ENCODE results near the gene DHX57. TPM values are rescaled to one million over a fixed set of nuclear protein-coding genes. Genes with fewer than 3 reads are reported as not detected.

The DHX57 gene
- total RNA-seq, 2 donors from 2014 or later = 14.0 to 18.6 TPM

DNA sequence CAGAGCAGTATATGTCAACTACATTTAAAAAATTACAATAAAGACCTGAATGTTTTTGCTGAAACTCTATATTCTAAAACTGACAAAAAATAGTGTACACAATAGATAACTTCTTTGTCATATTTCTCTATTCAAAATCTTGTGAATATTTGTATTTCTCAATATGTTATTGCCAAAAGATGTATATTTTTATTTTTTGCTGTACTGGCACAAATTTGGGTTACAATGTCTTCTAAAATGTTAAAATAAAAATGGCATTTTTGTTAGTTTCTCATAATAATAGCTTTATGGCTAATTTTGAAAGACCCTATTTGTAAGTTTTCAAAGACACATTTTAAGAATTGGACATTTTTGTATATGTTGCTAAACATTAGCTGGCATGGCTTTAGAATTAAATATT, 13.3 kb upstream of the DHX57 start:
- no peaks in the 10 kb centered on the region for H3K27me3 Mint-ChIP-seq
- no peak for ATAC-seq (replicated peaks)

DNA sequence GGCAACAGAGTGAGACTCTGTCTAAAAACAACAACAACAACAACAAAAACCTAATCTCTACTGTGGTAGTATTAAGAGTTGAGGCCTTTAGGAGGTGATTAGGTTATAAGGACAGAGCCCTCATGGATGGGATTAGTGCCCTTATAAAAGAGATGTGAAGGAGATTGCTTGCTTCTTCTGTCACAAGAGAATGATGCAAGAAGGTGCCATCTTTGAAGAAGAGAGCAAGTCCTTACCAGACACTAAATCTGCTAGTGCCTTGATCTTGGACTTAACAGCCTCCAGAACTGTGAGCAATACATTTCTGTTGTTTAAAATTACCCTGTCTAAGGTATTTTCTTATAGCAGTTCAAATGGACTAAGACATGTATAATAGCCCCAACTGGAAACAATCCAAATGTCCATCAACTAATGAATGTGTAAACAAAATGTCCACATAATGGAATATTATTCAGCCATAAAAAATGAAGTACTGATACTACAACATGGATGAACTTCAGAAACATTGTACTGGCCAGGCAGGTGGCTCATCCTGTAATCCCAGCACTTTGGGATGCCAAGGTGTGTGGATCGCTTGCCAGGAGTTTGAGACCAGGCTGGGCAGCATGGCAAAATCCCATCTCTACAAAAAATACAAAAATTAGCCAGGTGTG, 12.3 kb upstream of the DHX57 start:
- Mint-ChIP-seq H3K4me1 (no peaks in the 10 kb centered on the region), H3K27ac (no peak overlapping the region), H3K36me3 (ENCODE audit: low read depth) (no peaks in the 10 kb centered on the region), H3K27me3 (no peaks in the 10 kb centered on the region), H3K9me3 (no peaks in the 10 kb centered on the region), H3K4me3 (no peak overlapping the region)
- ATAC-seq (replicated peaks) = no peak

More for the DNA sequence above, 13.3 kb upstream of the DHX57 start:
- Mint-ChIP-seq H3K4me1 (no peaks in the 10 kb centered on the region), H3K27ac (no peak overlapping the region), H3K4me3 (no peak overlapping the region), H3K36me3 (ENCODE audit: low read depth) (no peaks in the 10 kb centered on the region), H3K9me3 (no peaks in the 10 kb centered on the region)

DNA sequence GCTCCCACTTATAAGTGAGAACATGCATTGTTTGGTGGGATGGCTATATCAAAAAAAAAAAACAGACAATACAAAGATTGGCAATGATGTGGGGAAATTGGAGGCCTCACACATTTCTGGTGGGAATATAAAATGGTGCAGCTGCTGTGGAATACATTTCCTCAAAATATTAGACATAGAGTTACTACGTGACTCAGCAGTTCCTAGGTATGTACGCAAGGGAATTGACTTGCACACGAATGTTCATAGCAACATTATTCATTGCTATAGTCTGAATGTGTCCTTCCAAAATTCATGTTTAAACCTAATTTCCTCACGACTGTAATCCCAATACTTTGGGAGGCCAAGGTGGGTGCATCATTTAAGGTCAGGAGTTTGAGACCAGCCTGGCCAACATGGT, 11.6 kb upstream of the DHX57 start:
- Mint-ChIP-seq H3K36me3 (ENCODE audit: low read depth) (no peaks in the 10 kb centered on the region), H3K4me3 (no peak overlapping the region), H3K9me3 (no peaks in the 10 kb centered on the region), H3K27ac (no peak overlapping the region), H3K27me3 (no peaks in the 10 kb centered on the region), H3K4me1 (no peaks in the 10 kb centered on the region)
- ATAC-seq (replicated peaks) = no peak

DNA sequence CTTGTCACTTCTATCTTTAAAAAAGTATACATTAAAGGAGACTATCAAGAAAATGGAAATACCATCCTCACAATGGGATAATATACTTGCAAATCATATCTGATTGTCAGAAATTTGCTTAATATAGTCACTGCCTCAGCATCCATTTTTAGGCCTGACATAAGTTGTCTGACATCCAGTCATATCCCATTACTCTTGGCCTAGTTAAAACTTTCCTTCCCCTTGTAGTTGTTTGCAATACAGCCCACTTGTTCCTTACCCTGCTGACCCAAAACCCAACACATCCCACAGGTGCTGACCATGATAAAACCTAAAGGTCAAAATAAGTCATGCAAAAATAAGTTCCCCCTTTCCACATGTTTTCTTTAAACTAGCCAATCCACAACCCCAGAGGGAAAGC, 10.3 kb upstream of the DHX57 start:
- H3K27me3 Mint-ChIP-seq = no peaks in the 10 kb centered on the region
- no peak overlapping the region for H3K27ac Mint-ChIP-seq
- ATAC-seq (replicated peaks) = no peak
- no peaks in the 10 kb centered on the region for H3K4me1 Mint-ChIP-seq
- no peak overlapping the region for H3K4me3 Mint-ChIP-seq
- H3K9me3 Mint-ChIP-seq = no peaks in the 10 kb centered on the region
- no peaks in the 10 kb centered on the region for H3K36me3 Mint-ChIP-seq (ENCODE audit: low read depth)

DNA sequence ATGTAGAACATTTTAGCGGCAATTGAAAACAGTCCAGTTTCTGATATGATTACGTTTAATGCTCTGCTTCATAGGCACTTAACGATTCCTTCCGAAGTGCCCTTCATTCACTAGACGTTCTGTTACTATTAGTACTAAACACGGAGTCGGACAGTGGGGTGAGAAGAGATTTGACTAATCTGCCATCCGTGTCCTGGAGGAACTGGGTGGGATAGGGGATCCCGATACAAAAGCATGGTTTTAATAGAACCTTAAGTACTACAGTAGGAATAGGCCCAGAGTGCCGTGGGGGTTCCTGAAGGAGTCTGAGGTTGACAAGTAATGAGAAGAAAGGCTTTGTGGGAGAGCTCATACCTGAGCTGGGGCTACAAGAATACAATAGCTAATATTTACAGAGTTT, 673 bp upstream of the DHX57 start:
- no peak for ATAC-seq (replicated peaks)
- Mint-ChIP-seq H3K9me3 (peaks cover 2% of the 10 kb centered on the region), H3K27me3 (no peaks in the 10 kb centered on the region)

DNA sequence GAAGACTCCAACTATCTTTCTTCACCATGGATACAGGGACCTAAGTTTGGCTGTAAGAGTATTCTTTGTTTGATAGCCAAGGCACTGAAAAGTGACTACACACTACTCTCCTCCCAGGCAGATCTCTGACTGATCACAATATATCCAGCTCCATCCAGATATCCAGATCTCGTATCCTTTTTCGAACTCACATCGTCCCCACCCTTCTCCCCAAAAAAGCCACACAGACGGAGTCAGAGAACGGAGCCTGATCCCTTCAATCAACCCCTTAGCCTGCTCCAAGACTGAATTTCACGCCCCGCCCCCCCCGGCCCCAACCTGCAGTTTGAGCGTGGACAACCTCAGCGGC, 533 bp downstream of the DHX57 start:
- no peak for ATAC-seq (replicated peaks)
- Mint-ChIP-seq H3K4me1 (peaks cover 13% of the 10 kb centered on the region), H3K4me3 (peak overlapping the region; percentile 97), H3K27me3 (no peaks in the 10 kb centered on the region), H3K36me3 (ENCODE audit: low read depth) (no peaks in the 10 kb centered on the region), H3K27ac (peak overlapping the region; percentile 97), H3K9me3 (peaks cover 5% of the 10 kb centered on the region)

More for the DNA sequence above, 673 bp upstream of the DHX57 start:
- peaks cover 13% of the 10 kb centered on the region for H3K4me1 Mint-ChIP-seq
- H3K27ac Mint-ChIP-seq = peak overlapping the region; percentile 97
- H3K36me3 Mint-ChIP-seq (ENCODE audit: low read depth) = no peaks in the 10 kb centered on the region
- peak overlapping the region; percentile 97 for H3K4me3 Mint-ChIP-seq

DNA sequence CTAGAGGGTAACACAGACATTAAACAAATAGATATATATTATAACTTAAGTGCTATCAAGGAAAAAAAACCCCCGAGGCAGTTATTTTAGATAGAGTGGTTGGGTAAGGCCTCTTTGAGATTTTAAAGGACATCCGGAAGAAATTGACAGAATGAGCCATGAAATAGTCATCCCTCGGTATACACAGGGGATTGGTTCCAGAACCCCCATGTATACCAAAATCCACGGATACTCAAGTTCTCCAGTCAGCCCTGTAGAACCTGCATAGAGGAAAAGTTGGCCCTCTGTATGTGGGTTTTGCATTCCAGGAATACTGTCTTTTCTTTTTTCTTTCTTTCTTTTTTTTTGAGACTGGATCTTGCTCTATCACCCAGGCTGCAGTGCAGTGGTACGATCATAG, 2.0 kb downstream of the DHX57 start:
- Mint-ChIP-seq H3K36me3 (ENCODE audit: low read depth) (no peaks in the 10 kb centered on the region), H3K27ac (no peak overlapping the region), H3K4me1 (peaks cover 17% of the 10 kb centered on the region), H3K9me3 (peaks cover 9% of the 10 kb centered on the region), H3K4me3 (no peak overlapping the region), H3K27me3 (no peaks in the 10 kb centered on the region)
- no peak for ATAC-seq (replicated peaks)

DNA sequence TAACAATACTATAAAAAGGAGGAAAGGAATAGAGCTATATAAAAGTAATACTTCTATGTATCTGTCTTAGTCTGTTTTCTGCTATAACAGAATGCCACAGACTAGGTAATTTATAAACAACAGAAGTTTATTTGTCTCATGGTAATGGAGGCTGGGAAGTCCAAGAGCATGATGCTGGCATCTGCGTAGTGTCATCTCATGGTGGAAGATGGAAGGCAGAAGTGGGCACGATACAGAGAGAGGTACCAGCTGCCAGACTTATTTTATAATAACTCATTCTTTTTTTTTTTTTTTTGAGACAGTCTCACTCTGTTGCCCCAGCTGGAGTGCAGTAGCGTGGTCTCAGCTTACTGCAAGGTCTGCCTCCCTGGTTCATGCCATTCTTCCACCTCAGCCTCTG, 4.3 kb downstream of the DHX57 start:
- Mint-ChIP-seq H3K36me3 (ENCODE audit: low read depth) (peaks cover 15% of the 10 kb centered on the region), H3K27me3 (no peaks in the 10 kb centered on the region), H3K27ac (no peak overlapping the region), H3K4me1 (peaks cover 21% of the 10 kb centered on the region), H3K9me3 (peaks cover 9% of the 10 kb centered on the region), H3K4me3 (no peak overlapping the region)
- no peak for ATAC-seq (replicated peaks)

DNA sequence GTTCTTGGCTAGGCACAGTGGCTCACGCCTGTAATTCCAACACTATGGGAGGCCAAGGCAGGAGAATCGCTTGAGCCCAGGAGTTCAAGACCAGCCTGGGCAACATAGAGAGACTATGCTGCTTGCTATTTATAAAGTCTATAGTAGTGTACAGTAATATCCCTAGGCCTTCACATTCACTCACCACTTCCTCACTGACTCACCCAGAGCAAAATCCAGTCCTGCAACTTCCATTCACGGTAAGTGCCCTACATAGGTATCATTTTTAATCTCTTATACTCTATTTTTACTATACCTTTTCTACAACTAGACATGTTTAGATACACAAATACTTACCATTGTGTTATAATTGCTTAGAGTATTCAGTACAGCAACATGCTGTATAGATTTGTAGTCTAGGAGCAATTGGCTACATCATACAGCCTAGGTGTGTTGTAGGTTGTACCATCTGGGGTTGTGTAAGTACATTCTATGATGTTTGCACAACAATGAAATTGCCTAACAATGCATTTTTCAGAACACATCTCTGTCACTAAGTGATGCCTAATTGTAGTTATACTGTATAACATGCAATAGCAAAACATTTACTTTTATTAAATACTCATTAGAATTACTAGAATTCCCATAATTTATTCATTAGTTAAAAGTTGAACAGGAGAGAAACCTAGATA, 8.8 kb downstream of the DHX57 start:
- ATAC-seq (replicated peaks) = peak; percentile 88
- Mint-ChIP-seq H3K4me1 (peaks cover 23% of the 10 kb centered on the region), H3K27me3 (no peaks in the 10 kb centered on the region), H3K4me3 (no peak overlapping the region), H3K9me3 (peaks cover 9% of the 10 kb centered on the region), H3K36me3 (ENCODE audit: low read depth) (peaks cover 43% of the 10 kb centered on the region), H3K27ac (peak overlapping the region; percentile 26)

DNA sequence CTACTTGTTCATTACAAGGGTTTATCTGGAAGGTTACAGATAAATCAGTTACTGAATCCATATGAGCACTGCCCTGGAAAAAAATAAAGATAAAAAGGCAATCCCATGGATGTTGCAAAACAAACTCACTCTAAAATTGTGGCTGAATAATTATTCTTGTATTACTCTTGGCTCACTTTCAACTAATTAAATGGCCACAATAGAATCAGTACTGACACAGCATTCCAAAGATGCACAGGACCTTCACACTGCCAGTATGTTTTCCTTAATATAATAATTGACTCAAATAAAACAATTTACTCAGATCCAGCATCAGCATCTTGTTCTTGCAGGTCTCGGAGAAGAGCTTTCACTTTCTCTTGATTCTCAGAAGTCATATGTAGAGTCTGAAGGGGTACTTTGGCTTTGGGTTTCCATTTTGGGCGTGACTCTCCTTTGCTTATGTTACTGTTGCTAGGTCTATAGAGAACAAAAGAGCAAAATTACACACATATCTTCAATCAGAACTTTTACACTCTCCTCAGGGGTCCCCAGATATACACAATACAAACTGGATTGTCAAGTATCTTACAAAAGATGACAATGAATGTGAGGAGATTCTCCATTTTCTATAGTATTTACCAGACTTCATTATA, 12.6 kb downstream of the DHX57 start:
- peaks cover 73% of the 10 kb centered on the region for H3K36me3 Mint-ChIP-seq (ENCODE audit: low read depth)
- H3K27ac Mint-ChIP-seq = peak overlapping the region; percentile 42
- peak; percentile 54 for ATAC-seq (replicated peaks)
- H3K4me3 Mint-ChIP-seq = peak overlapping the region; percentile 14
- no peaks in the 10 kb centered on the region for H3K9me3 Mint-ChIP-seq
- no peaks in the 10 kb centered on the region for H3K27me3 Mint-ChIP-seq
- H3K4me1 Mint-ChIP-seq = peaks cover 18% of the 10 kb centered on the region

DNA sequence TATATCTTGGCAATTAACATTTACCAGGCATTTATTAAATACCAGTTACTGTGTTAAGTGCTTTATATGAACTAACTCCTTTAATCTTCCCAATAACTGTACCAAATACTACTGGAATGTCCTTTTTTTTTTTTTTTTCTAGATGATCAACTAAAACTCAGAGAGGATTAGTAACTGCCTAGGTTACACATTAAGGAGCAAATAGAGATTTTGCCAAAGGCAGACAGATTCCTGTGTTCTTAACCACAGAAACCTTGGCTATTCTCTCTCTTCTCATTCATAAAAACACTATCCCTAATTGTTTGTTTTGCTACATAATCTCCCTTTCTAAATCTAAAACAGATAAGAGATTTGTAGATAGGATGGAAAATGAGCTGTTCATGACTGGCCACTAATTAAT, 13.3 kb downstream of the DHX57 start:
- no peaks in the 10 kb centered on the region for H3K9me3 Mint-ChIP-seq
- H3K27ac Mint-ChIP-seq = no peak overlapping the region
- H3K4me3 Mint-ChIP-seq = no peak overlapping the region
- no peaks in the 10 kb centered on the region for H3K27me3 Mint-ChIP-seq
- peaks cover 18% of the 10 kb centered on the region for H3K4me1 Mint-ChIP-seq
- peaks cover 74% of the 10 kb centered on the region for H3K36me3 Mint-ChIP-seq (ENCODE audit: low read depth)
- no peak for ATAC-seq (replicated peaks)

DNA sequence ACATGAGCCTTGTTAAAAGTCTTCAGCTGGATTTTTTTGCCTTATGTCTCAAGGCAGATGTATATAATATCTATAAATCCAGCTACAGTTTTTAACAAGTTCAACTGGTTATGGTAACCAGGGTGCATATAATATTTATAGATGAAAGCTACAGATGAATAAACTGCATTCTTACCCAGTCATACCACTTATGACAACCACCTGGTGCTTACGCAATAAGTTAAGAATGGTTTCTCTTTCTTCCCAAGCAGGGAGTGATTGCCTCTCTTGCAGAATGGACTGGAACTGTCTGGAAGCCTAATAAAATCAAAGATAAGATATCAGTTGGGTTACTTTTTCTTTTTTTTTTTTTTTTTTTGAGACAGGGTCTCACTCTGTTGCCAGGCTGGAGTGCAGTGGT, 19.6 kb downstream of the DHX57 start:
- ATAC-seq (replicated peaks) = no peak
- no peak overlapping the region for H3K4me3 Mint-ChIP-seq
- H3K4me1 Mint-ChIP-seq = no peaks in the 10 kb centered on the region
- no peak overlapping the region for H3K27ac Mint-ChIP-seq
- peaks cover 90% of the 10 kb centered on the region for H3K36me3 Mint-ChIP-seq (ENCODE audit: low read depth)
- H3K9me3 Mint-ChIP-seq = no peaks in the 10 kb centered on the region
- H3K27me3 Mint-ChIP-seq = no peaks in the 10 kb centered on the region

DNA sequence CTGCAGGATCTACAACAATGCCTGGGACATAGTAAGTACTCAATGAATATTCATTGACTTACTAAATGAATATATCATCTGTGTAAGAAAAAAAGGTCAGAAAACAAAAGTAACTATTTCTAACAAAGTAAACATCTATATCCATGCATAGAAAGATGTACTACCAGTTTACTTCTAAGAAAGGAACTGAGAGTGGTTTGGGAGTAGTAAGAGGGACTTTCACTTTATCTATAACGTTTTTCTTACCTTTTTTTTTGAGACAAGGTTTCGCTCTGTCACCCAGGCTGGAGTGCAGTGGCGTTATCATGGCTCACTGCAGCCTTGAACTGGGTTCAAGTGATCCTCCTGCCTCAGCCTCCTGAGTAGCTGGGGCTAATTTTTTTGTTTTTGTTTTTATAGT, 25.7 kb downstream of the DHX57 start:
- Mint-ChIP-seq H3K27ac (no peak overlapping the region), H3K36me3 (ENCODE audit: low read depth) (peaks cover 82% of the 10 kb centered on the region), H3K4me1 (no peaks in the 10 kb centered on the region), H3K9me3 (no peaks in the 10 kb centered on the region), H3K4me3 (no peak overlapping the region), H3K27me3 (no peaks in the 10 kb centered on the region)
- peak; percentile 57 for ATAC-seq (replicated peaks)

DNA sequence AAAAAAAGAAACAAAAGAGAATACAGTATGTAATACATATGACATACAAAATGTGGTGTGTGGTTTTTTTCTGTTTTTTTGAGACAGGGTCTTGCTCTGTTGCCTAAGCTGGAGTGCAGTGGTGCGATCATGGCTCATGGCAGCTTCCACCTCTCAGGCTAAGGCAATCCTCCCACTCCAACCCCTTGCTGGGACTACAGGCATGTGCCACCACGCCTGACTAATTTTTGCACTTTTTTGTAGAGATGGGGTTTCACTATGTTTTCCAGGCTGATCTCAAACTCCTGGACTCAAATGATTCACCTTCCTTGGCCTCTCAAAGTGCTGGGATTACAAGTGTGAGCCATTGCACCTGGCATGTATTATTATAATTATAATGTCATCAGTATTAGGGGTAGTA, 38.9 kb downstream of the DHX57 start:
- peaks cover 67% of the 10 kb centered on the region for H3K36me3 Mint-ChIP-seq (ENCODE audit: low read depth)
- no peak overlapping the region for H3K4me3 Mint-ChIP-seq
- no peaks in the 10 kb centered on the region for H3K4me1 Mint-ChIP-seq
- H3K27ac Mint-ChIP-seq = no peak overlapping the region
- no peaks in the 10 kb centered on the region for H3K9me3 Mint-ChIP-seq
- no peaks in the 10 kb centered on the region for H3K27me3 Mint-ChIP-seq
- peak; percentile 26 for ATAC-seq (replicated peaks)

DNA sequence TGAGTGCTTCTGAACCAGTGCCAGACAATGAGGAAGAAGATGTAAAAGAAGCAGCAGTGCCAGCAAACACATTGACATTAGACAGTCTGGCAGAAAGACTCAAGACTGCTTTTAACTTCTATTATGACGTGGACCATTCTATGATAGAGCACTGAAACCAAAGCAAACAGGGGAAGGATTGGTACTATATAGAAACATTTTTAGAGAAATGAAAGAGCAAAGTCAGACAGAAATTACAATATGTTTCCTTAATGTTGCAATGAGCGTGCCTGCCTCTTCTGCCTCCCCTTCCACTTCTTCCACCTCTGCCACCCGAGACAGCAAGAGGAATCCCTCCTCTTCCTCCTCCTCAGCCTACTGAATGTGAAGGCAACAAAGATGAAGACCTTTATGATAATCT, 39.7 kb downstream of the DHX57 start:
- Mint-ChIP-seq H3K4me1 (no peaks in the 10 kb centered on the region), H3K9me3 (no peaks in the 10 kb centered on the region), H3K36me3 (ENCODE audit: low read depth) (peaks cover 59% of the 10 kb centered on the region), H3K27ac (no peak overlapping the region), H3K27me3 (no peaks in the 10 kb centered on the region), H3K4me3 (no peak overlapping the region)
- no peak for ATAC-seq (replicated peaks)
